Smooth muscle cell (in vitro differentiated cells): ENCODE measurements around the gene RSRP1. TPM values are rescaled to one million over a fixed set of nuclear protein-coding genes. Genes with fewer than 3 reads are reported as not detected.
"Not testable (repeated sequence)": the region's sequence is repeated elsewhere in the genome, so short reads cannot be mapped to it uniquely, and the experiment has no call there.

Experiments used
- DNase-seq: peaks from one replicate; lab custom pipeline; 2025; ENCODE audit not compliant: unreplicated experiment; lab: John Stamatoyannopoulos, UW
- H2AFZ ChIP-seq: fragments of 200-600 bp; sonication (generic); 2 replicates; pipeline ENCODE4 v1.6.0; 2016; ENCODE audit warnings: antibody characterized with exemption, low read depth, mild to moderate bottlenecking
- H3F3A ChIP-seq: fragments of 200-600 bp; sonication (generic); 2 replicates; pipeline ENCODE4 v1.6.0; 2017; ENCODE audit warnings: antibody characterized with exemption, low read depth
- H3K27ac ChIP-seq: fragments of 200-600 bp; sonication (generic); 2 replicates; pipeline ENCODE4 v1.5.1; 2016; ENCODE audit warnings: low read depth, mild to moderate bottlenecking
- H3K27me3 ChIP-seq: fragments of 200-600 bp; sonication (generic); 2 replicates; pipeline ENCODE4 v1.6.1; 2016; ENCODE audit warnings: low read depth, mild to moderate bottlenecking
- H3K36me3 ChIP-seq: fragments of 200-600 bp; sonication (generic); 2 replicates; pipeline ENCODE4 v1.5.1; 2016; ENCODE audit warnings: low read depth
- H3K4me1 ChIP-seq: fragments of 200-600 bp; sonication (generic); 2 replicates; pipeline ENCODE4 v1.5.1; 2016; ENCODE audit warnings: low read depth
- H3K4me2 ChIP-seq: fragments of 200-600 bp; sonication (generic); 2 replicates; pipeline ENCODE4 v1.6.0; 2016; ENCODE audit warnings: mild to moderate bottlenecking
- H3K4me3 ChIP-seq: fragments of 200-600 bp; sonication (generic); 2 replicates; pipeline ENCODE4 v1.5.1; 2016; ENCODE audit warnings: mild to moderate bottlenecking
- H3K79me2 ChIP-seq: fragments of 200-600 bp; sonication (generic); 2 replicates; pipeline ENCODE4 v1.6.0; 2016; ENCODE audit warnings: low read depth, mild to moderate bottlenecking
- H3K9ac ChIP-seq: fragments of 200-600 bp; sonication (generic); 2 replicates; pipeline ENCODE4 v1.6.0; 2016; ENCODE audit warnings: low read depth
- H3K9me3 ChIP-seq: fragments of 200-600 bp; sonication (generic); replicated peaks from 2 replicates; pipeline ENCODE4 v1.5.1; 2016; ENCODE audit warnings: low read depth
- H4K20me1 ChIP-seq: fragments of 200-600 bp; sonication (generic); 2 replicates; pipeline ENCODE4 v1.6.0; 2016; ENCODE audit warnings: low read depth
- WGBS: methylation state at CpG from one replicate; pipeline ENCODE4 v1.1.7; 2016; ENCODE audit warnings: low lambda C conversion rate; 5-methylcytosine and 5-hydroxymethylcytosine counted together
- polyA plus RNA-seq: library from polyadenylated mRNA; unstranded; fragments of >200 nt; fragmentation: Nextera tagmentation; extraction: Ambion mirVana; gene quantifications from 2 replicates; pipeline ENCODE4 v1.2.1, GENCODE V29; 2016
- total RNA-seq: library from RNA; depleted of rRNA; stranded (reverse); fragments of >200 nt; gene quantifications from 2 replicates; pipeline ENCODE4 v1.2.3, GENCODE V29; 2014

Gene RSRP1
- total and polyA plus RNA-seq, 2 experiments from 2014 or later: 32.3 to 93.6 TPM

- DNase-seq, H3K4me3 ChIP-seq, H3K9me3 ChIP-seq, H3K27ac ChIP-seq, H3K9ac ChIP-seq, H4K20me1 ChIP-seq, H3K4me1 ChIP-seq, H3F3A ChIP-seq, H2AFZ ChIP-seq, H3K4me2 ChIP-seq, H3K27me3 ChIP-seq, H3K36me3 ChIP-seq, H3K79me2 ChIP-seq: not testable (repeated sequence)
- WGBS: 85% methylated on average over 3 of the region's 3 CpGs
These were observed 38.6 kb upstream of the RSRP1 start for GRCh38 chr1:25285862-25286261.

- WGBS: 95% methylated on average over 4 of the region's 5 CpGs
- H3K4me1 ChIP-seq, DNase-seq: not testable (repeated sequence)
These were observed 32.4 kb upstream of the RSRP1 start for GRCh38 chr1:25279693-25280111.

GRCh38 chr1:25278790-25279189 lies 31.5 kb upstream of the RSRP1 start:
- H3K79me2 ChIP-seq, H2AFZ ChIP-seq, H3K9ac ChIP-seq, H3K4me3 ChIP-seq, H3K27me3 ChIP-seq, H3K4me2 ChIP-seq, H3K36me3 ChIP-seq, H3K9me3 ChIP-seq, H3K4me1 ChIP-seq, DNase-seq, H3F3A ChIP-seq, H3K27ac ChIP-seq, H4K20me1 ChIP-seq: not testable (repeated sequence)
- 80% methylated on average over 4 of the region's 8 CpGs for WGBS

More at GRCh38 chr1:25279693-25280111, 32.4 kb upstream of the RSRP1 start:
- H3K27me3 ChIP-seq, H2AFZ ChIP-seq, H3K79me2 ChIP-seq, H4K20me1 ChIP-seq, H3K9ac ChIP-seq, H3K4me2 ChIP-seq, H3K9me3 ChIP-seq, H3K36me3 ChIP-seq, H3K27ac ChIP-seq, H3F3A ChIP-seq, H3K4me3 ChIP-seq: not testable (repeated sequence)

GRCh38 chr1:25278358-25278757 lies 31.1 kb upstream of the RSRP1 start:
- H3K27me3 ChIP-seq, DNase-seq, H2AFZ ChIP-seq, H3K9me3 ChIP-seq, H3K9ac ChIP-seq, H3K36me3 ChIP-seq, H3K27ac ChIP-seq, H3F3A ChIP-seq, H4K20me1 ChIP-seq, H3K4me3 ChIP-seq, H3K4me2 ChIP-seq, H3K4me1 ChIP-seq, H3K79me2 ChIP-seq: not testable (repeated sequence)
- WGBS: 60% methylated on average over 1 of the region's 2 CpGs

GRCh38 chr1:25277295-25277694 lies 30.0 kb upstream of the RSRP1 start:
- H3K36me3 ChIP-seq, H3F3A ChIP-seq, H3K9me3 ChIP-seq, H3K27ac ChIP-seq, H3K4me3 ChIP-seq, DNase-seq, H3K79me2 ChIP-seq, H3K4me2 ChIP-seq, H3K4me1 ChIP-seq, H3K9ac ChIP-seq, H4K20me1 ChIP-seq, H3K27me3 ChIP-seq, H2AFZ ChIP-seq: not testable (repeated sequence)
- 100% methylated on average over 1 of the region's 1 CpG for WGBS

- not testable (repeated sequence) for H3K4me2 ChIP-seq, DNase-seq, H4K20me1 ChIP-seq, H3K36me3 ChIP-seq, H3F3A ChIP-seq, H2AFZ ChIP-seq, H3K27ac ChIP-seq, H3K9ac ChIP-seq, H3K4me1 ChIP-seq, H3K4me3 ChIP-seq, H3K9me3 ChIP-seq, H3K79me2 ChIP-seq, H3K27me3 ChIP-seq
- 93% methylated on average over 4 of the region's 4 CpGs for WGBS
These were observed 28.4 kb upstream of the RSRP1 start for GRCh38 chr1:25275648-25276047.

- not testable (repeated sequence) for H3K27ac ChIP-seq, H3K4me3 ChIP-seq, H3K9me3 ChIP-seq, H3K79me2 ChIP-seq, H3K27me3 ChIP-seq, H3K4me2 ChIP-seq, H2AFZ ChIP-seq, H3F3A ChIP-seq, DNase-seq, H3K9ac ChIP-seq, H3K36me3 ChIP-seq, H4K20me1 ChIP-seq, H3K4me1 ChIP-seq
- 84% methylated on average over 6 of the region's 8 CpGs for WGBS
These were observed 25.0 kb upstream of the RSRP1 start, which contains the start of gene RHD for GRCh38 chr1:25272238-25272637. RHD (plus strand) TSS chr1:25272509; CDS start chr1:25272548, 39 bp downstream.

- not testable (repeated sequence) for H3K36me3 ChIP-seq, H4K20me1 ChIP-seq, H3K79me2 ChIP-seq, H3K9me3 ChIP-seq, H2AFZ ChIP-seq, H3K27me3 ChIP-seq, H3K27ac ChIP-seq, H3K9ac ChIP-seq, DNase-seq, H3F3A ChIP-seq, H3K4me1 ChIP-seq
- H3K4me3 ChIP-seq: peak overlapping the region; percentile 51
- H3K4me2 ChIP-seq: peak overlapping the region; percentile 77
- WGBS: 55% methylated on average over 13 of the region's 14 CpGs
These were observed 21.0 kb upstream of the RSRP1 start for GRCh38 chr1:25268143-25268760.
